HG02678 (cell line): ENCODE data around the gene GTF3C5.
"Not testable (repeated sequence)": the region's sequence is repeated elsewhere in the genome, so short reads cannot be mapped to it uniquely, and the experiment has no call there.

ENCODE experiments used
- ATAC-seq: cut with Tn5 transposase; IDR thresholded peaks from one replicate; pipeline ENCODE4 v1.9.1; 2021; ENCODE audit warnings: mild to moderate bottlenecking, moderate library complexity; ENCODE audit not compliant: unreplicated experiment

The GTF3C5 gene

DNA sequence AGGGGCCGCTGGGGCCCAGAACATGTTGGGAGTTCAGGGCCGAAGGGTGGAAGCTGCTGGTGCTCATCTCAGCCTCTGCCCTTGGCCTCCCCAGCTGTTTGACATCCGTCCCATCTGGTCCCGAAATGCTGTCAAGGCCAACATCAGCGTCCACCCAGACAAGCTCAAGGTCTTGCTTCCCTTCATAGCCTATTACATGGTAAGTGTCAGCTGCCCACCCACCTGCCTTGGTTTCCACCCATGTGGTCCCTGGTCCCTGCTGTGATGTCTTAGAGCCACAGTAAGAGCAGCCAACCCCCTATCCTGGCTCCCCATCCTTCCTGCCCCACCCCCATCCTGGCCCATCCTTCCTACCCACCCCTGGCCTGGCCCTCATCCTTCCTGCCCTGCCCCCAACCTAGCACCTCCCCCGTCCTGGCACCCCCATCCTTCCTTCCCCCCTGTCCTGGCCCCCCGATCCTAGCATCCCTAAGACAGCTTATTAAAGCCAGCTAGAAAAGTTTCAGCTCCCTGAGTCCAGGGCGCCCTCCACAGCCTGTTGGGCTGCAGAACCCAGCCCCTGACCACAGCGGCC, 21.3 kb downstream of the GTF3C5 start:
- no peak for ATAC-seq

DNA sequence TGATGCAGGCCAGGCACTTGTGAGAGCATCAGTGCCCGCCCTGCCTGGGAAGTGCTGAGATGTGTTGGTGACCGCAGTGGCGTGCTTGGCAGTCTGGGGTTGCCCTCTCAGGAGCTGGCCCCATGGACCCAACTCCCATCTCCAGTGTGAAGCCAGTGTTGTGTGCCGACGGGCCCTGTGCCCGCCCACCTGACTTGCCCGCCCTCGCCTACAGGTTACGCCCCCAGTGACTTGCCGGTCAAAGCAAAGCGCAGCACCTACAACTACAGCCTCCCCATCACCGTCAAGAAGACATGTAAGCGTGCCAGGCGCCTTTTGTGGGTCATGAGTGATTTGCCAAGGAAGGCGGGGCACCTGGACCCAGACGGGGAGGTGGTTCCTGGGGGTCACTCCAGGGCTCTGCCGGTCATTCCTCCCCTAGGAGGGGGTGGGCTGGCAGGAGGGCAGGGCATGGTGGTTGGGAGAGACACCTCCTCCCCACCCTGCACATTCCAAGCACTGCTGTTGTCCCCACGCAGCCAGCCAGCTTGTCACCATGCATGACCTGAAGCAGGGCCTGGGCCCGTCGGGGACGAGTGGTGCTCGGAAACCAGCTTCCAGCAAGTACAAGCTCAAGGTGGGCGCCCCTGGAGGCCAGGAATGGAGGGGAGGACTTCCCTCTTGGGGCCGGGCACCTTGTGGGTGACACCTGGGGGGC, 23.5 kb downstream of the GTF3C5 start:
- ATAC-seq, result no peak

DNA sequence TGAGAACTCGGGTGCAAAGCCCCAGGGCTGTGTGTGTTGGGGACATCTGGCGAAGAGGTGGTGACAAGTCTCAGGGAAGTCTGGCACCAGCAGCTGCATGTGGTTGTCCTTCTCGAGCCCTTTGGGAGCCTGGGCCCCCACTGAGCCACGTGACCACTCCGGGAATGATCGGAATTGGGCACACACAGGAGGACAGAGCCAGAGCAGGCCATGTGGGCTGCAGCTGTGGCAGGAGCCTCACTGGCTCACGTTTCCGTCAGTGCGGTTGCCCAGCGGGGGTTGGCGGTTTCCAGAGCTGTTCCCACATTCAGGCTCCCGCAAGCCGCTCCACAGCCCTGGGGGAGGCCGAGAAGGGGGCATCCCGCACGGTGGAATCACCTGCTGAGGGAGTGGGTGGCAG, 24.2 kb downstream of the GTF3C5 start:
- no peak for ATAC-seq

DNA sequence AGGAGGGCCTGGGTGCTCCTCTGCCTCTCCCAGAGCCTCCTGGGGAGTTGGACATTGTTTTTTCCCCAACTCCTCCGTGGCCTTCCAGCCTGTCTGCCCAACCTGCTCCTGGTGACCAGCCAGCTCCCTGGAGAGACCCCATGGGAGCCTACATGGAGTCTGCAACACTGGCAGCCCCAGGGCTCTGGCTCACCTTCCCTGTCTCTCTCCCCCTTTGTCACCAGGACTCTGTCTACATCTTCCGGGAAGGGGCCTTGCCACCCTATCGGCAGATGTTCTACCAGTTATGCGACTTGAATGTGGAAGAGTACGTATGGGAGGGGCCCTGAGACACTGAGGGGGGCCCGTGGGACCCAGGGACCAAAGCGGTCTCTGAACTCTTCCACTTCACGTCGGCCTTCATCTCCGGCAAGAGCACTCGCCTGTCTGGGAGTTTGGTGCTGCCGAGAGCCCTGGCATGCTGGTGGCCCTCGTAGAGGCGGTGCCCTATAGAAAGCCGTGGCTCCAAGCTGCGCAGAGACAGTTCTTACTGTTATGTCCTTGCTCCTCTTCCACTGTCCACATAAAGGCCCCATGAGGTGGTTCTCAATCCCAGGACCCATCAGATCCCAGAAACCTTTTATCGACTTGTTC, 25.1 kb downstream of the GTF3C5 start:
- ATAC-seq, result no peak

DNA sequence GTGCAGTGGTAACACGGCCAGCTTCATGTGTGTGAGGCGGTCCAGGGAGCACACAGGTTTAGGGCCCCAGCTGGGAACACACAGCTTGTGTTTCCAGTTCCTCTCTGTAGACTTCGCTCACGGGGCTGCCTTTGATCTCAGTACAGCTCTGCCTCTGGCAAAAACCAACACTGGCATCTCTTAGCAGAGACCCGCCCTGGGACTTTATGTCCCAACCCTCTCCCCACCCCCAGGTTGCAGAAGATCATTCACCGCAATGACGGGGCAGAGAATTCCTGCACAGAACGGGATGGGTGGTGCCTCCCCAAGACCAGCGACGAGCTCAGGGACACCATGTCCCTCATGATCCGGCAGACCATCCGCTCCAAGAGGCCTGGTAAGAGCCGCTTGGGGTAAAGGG, 25.7 kb downstream of the GTF3C5 start:
- no peak for ATAC-seq

DNA sequence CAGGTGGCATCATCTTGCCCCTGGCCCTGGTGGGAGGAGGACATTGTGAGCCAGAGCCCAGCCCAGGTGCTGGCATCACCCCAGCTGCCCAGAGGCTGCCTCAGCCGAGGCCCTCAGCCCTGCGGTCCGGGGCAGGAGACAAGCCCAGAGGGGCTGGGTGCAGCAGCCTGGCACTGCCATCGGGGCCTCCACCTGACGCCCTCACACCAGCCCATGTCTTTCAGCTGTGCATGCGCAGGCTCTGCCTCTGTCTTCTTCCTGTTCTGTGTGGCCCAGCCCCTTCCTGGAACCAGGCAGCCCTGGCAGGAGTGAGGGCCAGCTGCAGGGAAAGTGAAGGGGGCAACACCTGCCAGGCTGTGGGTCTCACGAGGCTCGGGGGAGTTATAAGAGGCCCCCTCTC, 26.2 kb downstream of the GTF3C5 start:
- ATAC-seq, result no peak

DNA sequence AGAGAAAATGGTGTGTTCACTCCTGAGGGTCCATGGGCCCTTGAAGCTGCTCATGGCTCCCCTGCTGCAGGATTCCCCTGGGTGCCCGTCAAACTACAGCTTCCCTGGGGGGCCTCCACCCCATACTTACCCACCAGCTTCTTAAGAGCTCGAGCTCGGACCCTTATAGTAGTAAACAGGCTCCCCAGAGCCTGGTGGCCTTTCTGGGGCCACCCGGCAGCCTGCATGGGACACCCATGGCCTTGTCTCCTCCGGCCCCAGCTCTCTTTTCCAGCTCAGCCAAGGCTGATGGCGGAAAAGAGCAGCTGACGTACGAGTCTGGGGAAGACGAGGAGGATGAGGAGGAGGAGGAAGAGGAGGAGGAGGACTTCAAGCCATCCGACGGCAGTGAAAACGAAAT, 26.8 kb downstream of the GTF3C5 start:
- no peak for ATAC-seq

DNA sequence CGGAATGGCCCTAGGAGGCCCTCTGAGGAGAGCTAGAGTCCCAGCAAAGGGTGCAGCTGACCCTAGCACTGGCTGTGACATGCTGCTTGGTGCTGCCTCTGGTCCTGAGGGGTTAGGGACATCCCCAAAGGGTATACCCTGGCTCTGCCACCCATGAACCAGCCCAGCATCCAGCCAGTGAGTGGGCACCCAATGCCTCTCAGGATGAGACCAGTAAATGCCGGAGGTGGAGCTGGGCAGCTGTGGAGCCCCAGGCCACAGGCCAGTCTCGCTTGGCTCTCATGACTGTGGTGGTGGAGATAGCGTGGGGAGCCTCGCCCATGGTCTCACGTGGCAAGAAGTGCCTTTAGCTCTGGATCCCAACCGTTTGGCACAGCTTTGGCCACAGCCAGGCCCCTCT, 27.3 kb downstream of the GTF3C5 start:
- no peak for ATAC-seq

DNA sequence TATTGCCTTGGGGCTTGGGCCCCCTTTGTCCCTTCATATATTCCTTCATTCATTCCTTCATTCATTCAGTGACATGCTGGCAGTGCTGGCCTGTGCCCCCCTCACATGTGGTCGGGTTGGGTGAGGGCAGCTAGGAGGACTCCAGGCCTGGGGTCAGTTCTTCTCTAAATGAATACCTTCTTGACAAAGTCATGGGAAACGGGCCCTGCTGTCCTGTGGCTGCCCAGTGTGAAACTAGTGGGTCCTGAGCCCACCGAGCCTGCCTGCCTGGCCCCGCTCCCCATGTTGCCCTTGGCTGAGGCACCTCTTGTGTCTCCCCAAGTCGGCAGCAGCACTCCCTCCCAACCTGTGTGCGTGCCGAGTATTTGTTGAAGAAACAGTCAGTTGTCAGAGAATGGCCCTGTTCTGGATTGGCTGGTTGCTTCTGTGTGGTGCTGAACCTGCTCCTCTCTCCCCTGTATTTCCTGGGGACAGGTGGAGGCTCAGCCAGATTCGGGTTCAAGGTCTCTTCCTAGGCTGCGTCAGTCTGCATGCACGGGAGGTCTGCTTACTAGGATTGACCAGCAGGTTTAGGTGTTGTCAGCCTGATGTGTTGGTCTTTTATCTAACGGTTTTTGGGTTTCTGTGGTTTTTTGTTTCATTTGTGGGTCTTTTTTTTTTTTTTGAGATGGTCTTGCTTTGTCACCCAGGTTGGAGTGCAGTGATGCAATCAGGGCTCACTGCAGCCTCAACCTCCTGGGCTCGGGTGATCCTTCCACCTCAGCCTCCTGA, 27.9 kb downstream of the GTF3C5 start:
- no peak for ATAC-seq

DNA sequence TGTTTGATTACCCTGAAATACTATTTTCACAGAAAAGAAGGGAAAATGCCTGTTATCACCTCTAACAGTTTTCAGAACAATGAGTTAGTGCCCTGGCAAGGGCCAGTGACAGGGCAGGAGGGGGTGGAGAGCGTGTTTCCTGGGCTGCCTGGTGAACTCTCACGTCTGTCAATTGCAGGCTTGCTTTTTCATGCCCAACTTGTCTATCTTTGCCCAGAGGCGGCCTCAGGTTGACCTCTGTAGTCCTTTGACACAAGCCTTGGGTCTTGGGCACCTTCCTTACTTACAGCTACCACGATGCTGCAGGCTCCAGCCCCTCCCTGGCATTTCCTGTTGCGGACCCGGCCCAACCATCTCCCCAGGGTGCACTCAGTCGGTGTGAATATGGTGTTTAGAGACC, 28.8 kb downstream of the GTF3C5 start:
- no peak for ATAC-seq

DNA sequence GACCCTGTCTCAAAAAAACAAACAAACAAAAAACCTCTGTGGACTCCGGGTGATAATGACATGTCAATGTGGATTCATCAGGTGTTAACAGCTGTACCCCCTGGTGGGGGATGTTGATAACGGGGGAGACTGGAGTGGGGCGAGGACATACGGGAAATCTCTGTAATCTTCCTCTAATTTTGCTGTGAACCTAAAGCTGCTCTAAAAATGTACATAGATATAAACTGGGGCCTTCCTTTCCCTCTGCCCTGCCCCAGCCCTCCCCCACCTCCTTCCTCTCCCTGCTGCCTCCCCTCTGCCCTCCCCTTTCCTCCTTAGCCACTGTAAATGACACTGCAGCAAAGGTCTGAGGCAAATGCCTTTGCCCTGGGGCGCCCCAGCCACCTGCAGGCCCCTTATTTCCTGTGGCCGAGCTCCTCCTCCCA, 29.6 kb downstream of the GTF3C5 start:
- ATAC-seq, result no peak

DNA sequence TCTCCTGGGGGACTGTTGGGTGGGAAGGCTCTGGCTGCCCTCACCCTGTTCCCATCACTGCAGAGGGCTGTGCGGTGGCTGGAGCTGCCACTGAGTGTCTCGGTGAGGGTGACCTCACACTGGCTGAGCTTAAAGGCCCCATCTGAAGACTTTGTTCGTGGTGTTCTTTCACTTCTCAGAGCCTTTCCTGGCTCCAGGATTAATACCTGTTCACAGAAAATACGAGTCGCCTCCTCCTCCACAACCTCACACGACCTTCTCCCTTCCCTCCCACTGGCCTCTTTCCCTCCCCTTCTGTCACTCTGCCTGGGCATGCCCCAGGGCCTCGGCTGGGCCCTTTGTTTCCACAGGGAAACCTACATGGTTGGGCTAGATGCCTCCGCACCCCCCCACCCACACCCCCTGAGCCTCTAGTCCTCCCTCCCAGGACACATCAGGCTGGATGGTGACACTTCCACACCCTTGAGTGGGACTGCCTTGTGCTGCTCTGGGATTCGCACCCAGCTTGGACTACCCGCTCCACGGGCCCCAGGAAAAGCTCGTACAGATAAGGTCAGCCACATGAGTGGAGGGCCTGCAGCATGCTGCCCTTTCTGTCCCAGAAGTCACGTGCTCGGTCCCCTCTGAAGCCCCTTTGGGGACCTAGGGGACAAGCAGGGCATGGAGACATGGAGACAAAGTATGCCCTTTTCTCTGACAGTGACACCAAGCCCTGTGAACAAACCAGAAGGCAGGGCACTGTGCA, 30.4 kb downstream of the GTF3C5 start:
- not testable (repeated sequence) for ATAC-seq

DNA sequence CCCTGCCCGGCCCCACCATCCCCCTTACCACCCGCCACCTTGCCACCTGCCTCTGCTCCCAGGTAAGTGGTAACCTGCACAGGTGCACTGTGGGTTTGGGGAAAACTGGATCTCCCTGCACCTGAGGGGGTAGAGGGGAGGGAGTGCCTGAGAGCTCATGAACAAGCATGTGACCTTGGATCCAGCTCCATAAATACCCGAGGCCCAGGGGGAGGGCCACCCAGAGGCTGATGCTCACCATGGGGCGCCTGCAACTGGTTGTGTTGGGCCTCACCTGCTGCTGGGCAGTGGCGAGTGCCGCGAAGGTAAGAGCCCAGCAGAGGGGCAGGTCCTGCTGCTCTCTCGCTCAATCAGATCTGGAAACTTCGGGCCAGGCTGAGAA, 31.0 kb downstream of the GTF3C5 start, which contains the start of gene CEL:
Gene CEL, plus strand, starts transcription at position 218 of the 382 bp plus-strand sequence. Its CDS starts 22 bp downstream, at position 240.
- ATAC-seq, result not testable (repeated sequence)

DNA sequence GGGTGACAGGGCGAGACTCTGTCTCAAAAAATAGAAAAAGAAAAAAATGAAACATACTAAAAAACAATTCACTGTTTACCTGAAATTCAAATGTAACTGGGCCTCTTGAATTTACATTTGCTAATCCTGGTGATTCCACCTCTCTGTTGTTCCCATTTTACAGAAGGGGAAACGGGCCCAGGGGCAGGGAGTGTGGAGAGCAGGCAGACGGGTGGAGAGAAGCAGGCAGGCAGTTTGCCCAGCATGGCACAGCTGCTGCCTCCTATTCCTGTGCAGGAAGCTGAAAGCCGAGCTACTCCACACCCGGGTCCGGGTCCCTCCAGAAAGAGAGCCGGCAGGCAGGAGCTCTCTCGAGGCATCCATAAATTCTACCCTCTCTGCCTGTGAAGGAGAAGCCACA, 31.8 kb downstream of the GTF3C5 start:
- not testable (repeated sequence) for ATAC-seq

DNA sequence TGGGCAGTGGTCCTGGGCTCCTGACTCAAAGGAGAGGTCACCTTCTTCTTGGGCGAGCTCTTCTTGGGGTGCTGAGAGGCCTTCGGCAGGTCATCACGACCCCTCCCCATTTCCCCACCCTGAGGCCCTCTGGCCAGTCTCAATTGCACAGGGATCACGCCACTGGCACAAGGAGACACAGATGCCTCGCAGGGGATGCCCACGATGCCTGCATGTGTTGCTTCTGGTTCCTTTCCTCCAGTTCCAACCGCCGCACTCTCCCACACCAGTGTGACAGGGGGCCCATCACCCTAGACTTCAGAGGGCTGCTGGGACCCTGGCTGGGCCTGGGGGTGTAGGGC, 32.3 kb downstream of the GTF3C5 start:
- ATAC-seq, result no peak

DNA sequence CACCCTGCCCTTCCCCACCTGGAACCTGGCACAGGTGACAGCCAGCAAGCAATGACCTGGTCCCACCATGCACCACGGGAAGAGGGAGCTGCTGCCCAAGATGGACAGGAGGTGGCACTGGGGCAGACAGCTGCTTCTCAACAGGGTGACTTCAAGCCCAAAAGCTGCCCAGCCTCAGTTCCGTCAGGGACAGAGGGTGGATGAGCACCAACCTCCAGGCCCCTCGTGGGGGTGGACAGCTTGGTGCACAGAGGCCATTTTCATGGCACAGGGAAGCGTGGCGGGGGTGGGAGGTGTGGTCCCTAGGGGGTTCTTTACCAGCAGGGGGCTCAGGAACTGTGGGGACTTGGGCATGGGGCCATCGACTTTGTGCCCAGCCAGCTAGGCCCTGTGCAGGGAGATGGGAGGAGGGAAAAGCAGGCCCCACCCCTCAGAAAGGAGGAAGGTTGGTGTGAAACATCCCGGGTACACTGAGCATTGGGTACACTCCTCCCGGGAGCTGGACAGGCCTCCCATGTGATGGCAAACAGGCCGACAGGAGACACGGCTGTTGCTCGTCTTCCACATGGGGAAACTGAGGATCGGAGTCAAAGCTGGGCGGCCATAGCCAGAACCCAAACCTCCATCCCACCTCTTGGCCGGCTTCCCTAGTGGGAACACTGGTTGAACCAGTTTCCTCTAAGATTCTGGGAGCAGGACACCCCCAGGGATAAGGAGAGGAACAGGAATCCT, 32.9 kb downstream of the GTF3C5 start:
- ATAC-seq, result no peak

DNA sequence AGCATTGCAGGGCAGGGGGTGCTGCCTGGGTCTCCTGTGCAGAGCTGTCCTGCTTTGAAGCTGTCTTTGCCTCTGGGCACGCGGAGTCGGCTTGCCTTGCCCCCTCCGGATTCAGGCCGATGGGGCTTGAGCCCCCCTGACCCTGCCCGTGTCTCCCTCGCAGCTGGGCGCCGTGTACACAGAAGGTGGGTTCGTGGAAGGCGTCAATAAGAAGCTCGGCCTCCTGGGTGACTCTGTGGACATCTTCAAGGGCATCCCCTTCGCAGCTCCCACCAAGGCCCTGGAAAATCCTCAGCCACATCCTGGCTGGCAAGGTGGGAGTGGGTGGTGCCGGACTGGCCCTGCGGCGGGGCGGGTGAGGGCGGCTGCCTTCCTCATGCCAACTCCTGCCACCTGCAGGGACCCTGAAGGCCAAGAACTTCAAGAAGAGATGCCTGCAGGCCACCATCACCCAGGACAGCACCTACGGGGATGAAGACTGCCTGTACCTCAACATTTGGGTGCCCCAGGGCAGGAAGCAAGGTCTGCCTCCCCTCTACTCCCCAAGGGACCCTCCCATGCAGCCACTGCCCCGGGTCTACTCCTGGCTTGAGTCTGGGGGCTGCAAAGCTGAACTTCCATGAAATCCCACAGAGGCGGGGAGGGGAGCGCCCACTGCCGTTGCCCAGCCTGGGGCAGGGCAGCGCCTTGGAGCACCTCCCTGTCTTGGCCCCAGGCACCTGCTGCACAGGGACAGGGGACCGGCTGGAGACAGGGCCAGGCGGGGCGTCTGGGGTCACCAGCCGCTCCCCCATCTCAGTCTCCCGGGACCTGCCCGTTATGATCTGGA, 33.7 kb downstream of the GTF3C5 start:
- no peak for ATAC-seq

DNA sequence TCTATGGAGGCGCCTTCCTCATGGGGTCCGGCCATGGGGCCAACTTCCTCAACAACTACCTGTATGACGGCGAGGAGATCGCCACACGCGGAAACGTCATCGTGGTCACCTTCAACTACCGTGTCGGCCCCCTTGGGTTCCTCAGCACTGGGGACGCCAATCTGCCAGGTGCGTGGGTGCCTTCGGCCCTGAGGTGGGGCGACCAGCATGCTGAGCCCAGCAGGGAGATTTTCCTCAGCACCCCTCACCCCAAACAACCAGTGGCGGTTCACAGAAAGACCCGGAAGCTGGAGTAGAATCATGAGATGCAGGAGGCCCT, 34.2 kb downstream of the GTF3C5 start:
- ATAC-seq, result no peak

DNA sequence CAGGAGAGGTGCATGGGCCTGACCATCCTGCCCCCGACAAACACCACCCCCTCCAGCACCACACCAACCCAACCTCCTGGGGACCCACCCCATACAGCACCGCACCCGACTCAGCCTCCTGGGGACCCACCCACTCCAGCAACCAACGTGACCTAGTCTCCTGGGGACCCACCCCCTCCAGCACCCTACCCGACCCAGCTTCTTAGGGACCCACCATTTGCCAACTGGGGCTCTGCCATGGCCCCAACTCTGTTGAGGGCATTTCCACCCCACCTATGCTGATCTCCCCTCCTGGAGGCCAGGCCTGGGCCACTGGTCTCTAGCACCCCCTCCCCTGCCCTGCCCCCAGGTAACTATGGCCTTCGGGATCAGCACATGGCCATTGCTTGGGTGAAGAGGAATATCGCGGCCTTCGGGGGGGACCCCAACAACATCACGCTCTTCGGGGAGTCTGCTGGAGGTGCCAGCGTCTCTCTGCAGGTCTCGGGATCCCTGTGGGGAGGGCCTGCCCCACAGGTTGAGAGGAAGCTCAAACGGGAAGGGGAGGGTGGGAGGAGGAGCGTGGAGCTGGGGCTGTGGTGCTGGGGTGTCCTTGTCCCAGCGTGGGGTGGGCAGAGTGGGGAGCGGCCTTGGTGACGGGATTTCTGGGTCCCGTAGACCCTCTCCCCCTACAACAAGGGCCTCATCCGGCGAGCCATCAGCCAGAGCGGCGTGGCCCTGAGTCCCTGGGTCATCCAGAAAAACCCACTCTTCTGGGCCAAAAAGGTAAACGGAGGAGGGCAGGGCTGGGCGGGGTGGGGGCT, 35.6 kb downstream of the GTF3C5 start:
- ATAC-seq, result no peak
